A673 (cell line): ENCODE results near the gene EMCN.

ENCODE experiments used
- CTCF ChIP-seq: fragments of 300-800, 200-600 bp; sonication (generic); conservative IDR thresholded peaks from 2 replicates; pipeline ENCODE4 v1.5.1; 2017; ENCODE audit warnings: low read depth, mild to moderate bottlenecking, antibody characterized with exemption, low read length, moderate library complexity, mixed read lengths
- EZH2 ChIP-seq: fragments of 200-600 bp; sonication (generic); IDR thresholded peaks from 2 replicates; pipeline ENCODE4 v1.6.1; 2017; ENCODE audit warnings: borderline replicate concordance, low read depth, mild to moderate bottlenecking, mixed read lengths, antibody characterized with exemption, low read length; ENCODE audit not compliant: poor library complexity, severe bottlenecking

- TF ChIP-seq CTCF (peak; percentile 26; the same call in 1 of the 2 replicates), EZH2 (no peak)
These were observed 13.5 kb downstream of the EMCN start for GRCh38 chr4:100504086-100504874.
